CD4-positive, alpha-beta T cell (primary cell): ENCODE results near the gene CXCL5. TPM values are rescaled to one million over a fixed set of nuclear protein-coding genes. Genes with fewer than 3 reads are reported as not detected.

Experiments used
- ATAC-seq: fragments of 200-7000 bp; cut with Tn5 transposase; one replicate; pipeline ENCODE4 v1.10.0; 2022; ENCODE audit warnings: mild to moderate bottlenecking; ENCODE audit not compliant: poor library complexity
- CTCF ChIA-PET: fragments of 350-600 bp; sonication (Branson Sonifier 250); formaldehyde crosslinking; loops from one replicate; lab custom pipeline; 2021; ENCODE audit warnings: antibody characterized with exemption, inconsistent platforms; lab: Charles Lee
- POLR2A ChIA-PET: fragments of 350-600 bp; sonication (Branson Sonifier 250); formaldehyde crosslinking; loops from one replicate; lab custom pipeline; 2021; ENCODE audit warnings: antibody characterized with exemption, inconsistent platforms; lab: Charles Lee
- DNase-seq, 14 experiments: peaks; one replicate each; pipeline ENCODE4 v3.0.0-alpha.2; 2013 to 2020; ENCODE audit warnings: mixed read lengths in 2 of 14
- H3K27ac ChIP-seq, 2 donors: one replicate each; pipeline versions ENCODE4 v1.5.1 to v1.7.0; 2013; ENCODE audit warnings: low read length in 2 of 2, low read depth in 1 of 2, mild to moderate bottlenecking in 1 of 2
- H3K27me3 ChIP-seq, 2 experiments: 1 replicate in 1 of 2; 2 replicates in 1 of 2; pipeline versions ENCODE4 v1.6.1 to v1.7.0; 2013; ENCODE audit warnings: low read length in 2 of 2, control low read depth in 1 of 2, mild to moderate bottlenecking in 1 of 2, moderate library complexity in 1 of 2; ENCODE audit not compliant: insufficient read depth in 2 of 2, control insufficient read depth in 1 of 2
- H3K36me3 ChIP-seq: one replicate; pipeline ENCODE4 v1.6.1; 2013; ENCODE audit warnings: low read length, control low read depth; ENCODE audit not compliant: insufficient read depth
- H3K4me1 ChIP-seq: one replicate; pipeline ENCODE4 v1.6.1; 2013; ENCODE audit warnings: low read length, control low read depth; ENCODE audit not compliant: insufficient read depth
- H3K4me3 ChIP-seq: one replicate; pipeline ENCODE4 v1.5.1; 2013; ENCODE audit warnings: mild to moderate bottlenecking, low read length, moderate library complexity
- H3K9me3 ChIP-seq, 2 experiments: 1 replicate in 1 of 2; 2 replicates in 1 of 2; pipeline versions ENCODE4 v1.6.1 to v1.7.0; 2013; ENCODE audit warnings: low read length in 2 of 2, mild to moderate bottlenecking in 2 of 2, control low read depth in 1 of 2, moderate library complexity in 1 of 2; ENCODE audit not compliant: control insufficient read depth in 1 of 2, insufficient read depth in 1 of 2
- H3K27ac Mint-ChIP-seq: one replicate; pipeline ENCODE4 v1.8.0; 2020; ENCODE audit warnings: mixed read lengths
- H3K27me3 Mint-ChIP-seq: one replicate; pipeline ENCODE4 v1.8.0; 2021; ENCODE audit warnings: mixed read lengths
- H3K36me3 Mint-ChIP-seq: one replicate; pipeline ENCODE4 v1.8.0; 2021; ENCODE audit warnings: low read depth, mixed read lengths
- H3K4me1 Mint-ChIP-seq: one replicate; pipeline ENCODE4 v1.8.0; 2021; ENCODE audit warnings: low read depth, mixed read lengths
- H3K4me3 Mint-ChIP-seq: one replicate; pipeline ENCODE4 v1.8.0; 2020; ENCODE audit warnings: mild to moderate bottlenecking, mixed read lengths
- H3K9me3 Mint-ChIP-seq: one replicate; pipeline ENCODE4 v1.8.0; 2020; ENCODE audit warnings: mixed read lengths
- intact Hi-C, 2 experiments: fragments of 100-400 bp; cut with DNase I in 1 of 2; cut with micrococcal nuclease in 1 of 2; formaldehyde crosslinking; loops; one replicate each; pipeline versions ENCODE4 v1.15.1 to v1.9.0; 2023 to 2025; cut with DNase I, micrococcal nuclease
- total RNA-seq, 174 experiments: library from RNA in 2 of 174; stranded (reverse) in 2 of 174; gene quantifications; one replicate each; pipeline ENCODE4 v1.2.3 and lab custom pipeline; 2021 to 2026
- TF ChIP-seq, protein P1 (sequence below): fragments of 200-600 bp; IDR thresholded peaks from one replicate; pipeline ENCODE4 v1.8.0; 2022; ENCODE audit warnings: antibody characterized with exemption, mild to moderate bottlenecking

Gene CXCL5
- total RNA-seq, 2 experiments from 2014 or later = not detected

DNA sequence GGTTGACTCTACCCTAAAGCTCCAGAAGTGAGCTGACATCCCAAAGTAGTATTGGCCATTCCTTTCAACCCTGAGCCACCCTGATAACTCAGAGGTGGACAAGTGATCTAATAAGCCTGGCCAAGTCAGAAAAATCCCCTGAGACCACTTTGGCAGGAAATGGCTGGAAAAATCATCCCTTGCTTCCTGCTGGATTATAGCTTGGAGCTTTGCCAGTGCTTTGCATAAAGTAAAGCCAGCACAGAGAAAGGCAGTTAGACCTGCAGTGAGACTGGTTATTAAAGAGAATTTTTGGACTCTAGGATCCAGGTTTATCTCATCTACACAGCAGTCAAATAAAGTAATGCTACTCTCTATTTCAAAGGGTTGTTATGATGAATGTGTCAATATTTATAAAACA lies 33.6 kb upstream of the CXCL5 start:
- H3K27me3 Mint-ChIP-seq = peaks cover 13% of the 10 kb centered on the region
- ChIA-PET CTCF (interaction anchor here (0.6 kb wide), 1 partner anchor 792 kb away, joined by 3 read pairs; no protein-coding TSS in a partner anchor), POLR2A (no interaction called here)
- ATAC-seq (no peak), DNase-seq (no peak)
- intact Hi-C loops = no loop called here
- H3K4me3 Mint-ChIP-seq = no peak overlapping the region
- no peaks in the 10 kb centered on the region for H3K4me1 Mint-ChIP-seq
- H3K9me3 Mint-ChIP-seq = no peaks in the 10 kb centered on the region
- H3K4me1 ChIP-seq = no peaks in the 10 kb centered on the region
- H3K27ac Mint-ChIP-seq = no peak overlapping the region
- no peaks in the 10 kb centered on the region for H3K36me3 Mint-ChIP-seq
- H3K27ac ChIP-seq = no peak overlapping the region
- H3K36me3 ChIP-seq = no peaks in the 10 kb centered on the region
- TF ChIP-seq, protein P1, sequence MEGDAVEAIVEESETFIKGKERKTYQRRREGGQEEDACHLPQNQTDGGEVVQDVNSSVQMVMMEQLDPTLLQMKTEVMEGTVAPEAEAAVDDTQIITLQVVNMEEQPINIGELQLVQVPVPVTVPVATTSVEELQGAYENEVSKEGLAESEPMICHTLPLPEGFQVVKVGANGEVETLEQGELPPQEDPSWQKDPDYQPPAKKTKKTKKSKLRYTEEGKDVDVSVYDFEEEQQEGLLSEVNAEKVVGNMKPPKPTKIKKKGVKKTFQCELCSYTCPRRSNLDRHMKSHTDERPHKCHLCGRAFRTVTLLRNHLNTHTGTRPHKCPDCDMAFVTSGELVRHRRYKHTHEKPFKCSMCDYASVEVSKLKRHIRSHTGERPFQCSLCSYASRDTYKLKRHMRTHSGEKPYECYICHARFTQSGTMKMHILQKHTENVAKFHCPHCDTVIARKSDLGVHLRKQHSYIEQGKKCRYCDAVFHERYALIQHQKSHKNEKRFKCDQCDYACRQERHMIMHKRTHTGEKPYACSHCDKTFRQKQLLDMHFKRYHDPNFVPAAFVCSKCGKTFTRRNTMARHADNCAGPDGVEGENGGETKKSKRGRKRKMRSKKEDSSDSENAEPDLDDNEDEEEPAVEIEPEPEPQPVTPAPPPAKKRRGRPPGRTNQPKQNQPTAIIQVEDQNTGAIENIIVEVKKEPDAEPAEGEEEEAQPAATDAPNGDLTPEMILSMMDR = no peak
- H3K4me3 ChIP-seq = no peak overlapping the region
- H3K27me3 ChIP-seq = peaks cover 0 to under 1% of the 10 kb centered on the region in 2 experiments
- no peaks in the 10 kb centered on the region for H3K9me3 ChIP-seq

DNA sequence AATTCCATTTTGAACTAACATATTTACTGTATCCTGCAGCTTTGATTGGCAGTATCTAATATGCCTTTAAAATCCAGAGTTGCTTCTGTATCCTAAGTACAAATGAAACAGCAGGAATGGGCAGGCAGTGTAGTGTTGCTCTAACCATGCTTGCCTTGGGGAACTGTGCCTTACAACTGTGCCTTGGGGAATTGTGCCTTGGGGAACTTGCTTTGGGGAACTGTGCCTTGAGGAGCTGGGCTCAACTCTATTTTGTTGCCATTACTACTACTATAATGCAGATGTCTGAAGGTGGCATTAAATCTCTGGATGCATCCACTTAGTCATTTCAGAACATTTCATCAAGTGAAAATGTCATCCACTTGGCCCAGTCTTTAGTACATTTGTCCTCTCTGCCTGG lies 33.1 kb upstream of the CXCL5 start:
- Histone ChIP-seq H3K4me3 (no peak overlapping the region), H3K36me3 (no peaks in the 10 kb centered on the region), H3K27ac (no peak overlapping the region), H3K27me3 (no peaks in the 10 kb centered on the region), H3K9me3 (no peaks in the 10 kb centered on the region), H3K4me1 (no peaks in the 10 kb centered on the region)
- H3K27me3 Mint-ChIP-seq = peaks cover 10% of the 10 kb centered on the region
- DNase-seq (no peak), ATAC-seq (no peak)
- H3K4me1 Mint-ChIP-seq = no peaks in the 10 kb centered on the region
- no peaks in the 10 kb centered on the region for H3K9me3 Mint-ChIP-seq
- CTCF ChIA-PET = interaction anchor here (0.6 kb wide), 1 partner anchor 791 kb away, joined by 3 read pairs; no protein-coding TSS in a partner anchor
- H3K36me3 Mint-ChIP-seq = no peaks in the 10 kb centered on the region
- no peak overlapping the region for H3K27ac Mint-ChIP-seq
- TF ChIP-seq, protein P1 = no peak
- intact Hi-C loops = no loop called here
- POLR2A ChIA-PET = no interaction called here
- H3K4me3 Mint-ChIP-seq = no peak overlapping the region

DNA sequence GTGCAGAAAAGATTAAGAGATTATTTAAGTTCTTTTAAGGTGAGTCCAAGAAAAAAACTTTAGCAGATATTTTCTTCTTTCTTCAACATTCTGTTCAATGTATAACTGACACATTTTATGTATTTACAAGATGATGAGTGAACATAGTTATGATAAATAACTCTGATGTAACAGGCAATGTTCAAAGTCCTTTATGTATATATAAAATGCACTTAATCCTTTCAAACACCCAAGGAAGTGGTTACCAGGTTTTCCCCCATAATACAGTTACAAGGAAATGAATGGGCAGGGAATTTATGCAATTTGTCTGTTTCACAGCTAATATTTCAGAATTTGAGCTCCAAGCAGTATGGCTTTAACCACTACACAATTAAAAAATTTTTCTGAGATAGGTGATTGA lies 31.8 kb upstream of the CXCL5 start:
- peaks cover 3% of the 10 kb centered on the region for H3K9me3 Mint-ChIP-seq

More for the DNA sequence above, 31.8 kb upstream of the CXCL5 start:
- Histone ChIP-seq H3K9me3 (peaks cover 0 to 4% of the 10 kb centered on the region in 2 experiments), H3K27me3 (no peaks in the 10 kb centered on the region), H3K4me1 (no peaks in the 10 kb centered on the region), H3K4me3 (no peak overlapping the region), H3K36me3 (no peaks in the 10 kb centered on the region), H3K27ac (no peak overlapping the region)
- CTCF ChIA-PET = no interaction called here
- no peak for DNase-seq
- TF ChIP-seq, protein P1 = no peak
- Mint-ChIP-seq H3K36me3 (no peaks in the 10 kb centered on the region), H3K4me3 (no peak overlapping the region), H3K27me3 (peaks cover 6% of the 10 kb centered on the region), H3K4me1 (no peaks in the 10 kb centered on the region), H3K27ac (no peak overlapping the region)
- ATAC-seq = no peak
- intact Hi-C loops = no loop called here
- POLR2A ChIA-PET = no interaction called here
